NCI-H2107 treated with DMSO at 0.1 percent for 48 hours (cell line): ENCODE data around the gene NUBP2.

Experiments
- DNase-seq: peaks from one replicate; lab custom pipeline; 2025; ENCODE audit not compliant: unreplicated experiment; lab: John Stamatoyannopoulos, UW

Gene NUBP2

DNA sequence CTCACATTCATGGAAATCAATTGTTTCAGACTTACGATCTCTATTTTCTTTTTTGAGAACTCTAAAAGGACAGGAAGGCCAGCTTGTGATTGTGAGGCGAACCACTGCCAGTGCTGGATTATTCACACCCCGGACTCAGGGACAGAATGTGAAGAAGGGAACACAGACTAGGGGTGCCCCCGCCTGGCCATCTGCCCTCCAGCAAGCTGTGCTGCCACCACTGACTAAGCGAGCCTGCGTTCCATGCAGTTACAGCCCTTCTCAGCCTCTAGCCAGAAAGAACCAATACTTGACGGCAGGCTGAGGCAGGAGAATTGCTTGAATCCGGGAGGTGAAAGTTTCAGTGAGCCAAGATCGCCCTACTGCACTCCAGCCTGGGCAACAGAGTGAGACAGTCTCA, 41.1 kb downstream of the NUBP2 start:
- DNase-seq, result no peak

DNA sequence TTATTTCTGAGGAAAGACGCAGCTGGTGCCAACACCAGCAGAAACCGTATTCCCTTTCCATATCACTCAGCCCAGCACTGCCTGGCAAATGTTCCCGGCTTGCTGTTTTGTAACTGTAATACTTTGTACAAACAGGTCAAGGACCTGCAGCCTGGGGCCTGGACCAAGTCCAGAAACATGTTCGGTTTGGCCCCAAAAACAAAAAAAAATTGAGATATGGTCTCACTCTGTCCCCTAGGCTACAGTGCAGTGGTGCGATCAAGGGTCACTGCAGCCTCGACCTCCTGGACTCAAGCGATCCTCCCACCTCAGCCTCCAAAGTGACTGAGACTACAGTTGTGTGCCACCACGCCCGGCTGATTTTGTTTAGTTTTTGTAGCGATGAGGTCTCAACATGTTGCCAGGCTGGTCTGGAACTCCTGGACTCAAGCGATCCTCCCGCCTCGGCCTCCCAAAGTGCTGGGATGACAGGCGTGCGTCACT, 42.7 kb downstream of the NUBP2 start:
- no peak for DNase-seq

DNA sequence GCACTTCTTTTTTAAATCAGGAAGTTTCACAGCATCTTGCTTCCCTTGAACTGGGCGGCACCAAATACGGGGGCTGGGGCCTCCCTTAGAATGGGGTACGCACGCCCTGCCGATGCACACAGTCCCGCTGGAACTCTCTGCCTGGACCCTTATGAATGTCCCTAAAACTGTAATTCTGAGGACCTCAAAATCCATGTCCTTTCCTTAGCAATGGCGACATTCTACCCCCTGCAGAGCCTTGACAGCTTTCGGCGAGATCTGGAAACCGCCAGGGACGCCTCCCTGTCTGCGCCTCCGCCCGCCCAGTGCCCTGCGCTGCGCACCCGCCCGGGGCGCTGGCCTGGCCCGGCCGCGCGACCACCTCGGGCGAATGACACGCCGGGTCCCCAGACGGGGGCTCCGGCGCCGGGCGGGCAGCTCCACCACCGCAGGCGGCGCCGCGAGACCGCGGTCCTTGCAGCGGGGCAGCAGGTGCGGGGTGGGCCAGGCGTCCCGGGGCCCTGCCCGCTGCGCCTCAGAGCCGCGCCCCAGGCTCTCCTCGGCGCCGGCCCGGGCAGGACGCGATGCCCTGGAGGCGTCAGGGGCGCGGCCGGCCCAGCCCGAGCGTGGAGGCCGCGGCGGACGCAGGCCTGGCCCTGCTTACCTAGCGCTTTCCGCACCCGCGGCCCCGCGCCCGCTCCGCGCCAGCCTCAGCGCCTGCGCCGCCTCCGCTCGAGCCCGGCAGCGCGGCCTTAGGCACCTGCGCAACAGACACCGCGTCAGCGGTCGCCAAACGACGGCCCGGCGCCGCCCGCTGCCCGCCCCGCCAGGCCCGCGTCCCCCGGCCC, 43.3 kb downstream of the NUBP2 start:
- no peak for DNase-seq

DNA sequence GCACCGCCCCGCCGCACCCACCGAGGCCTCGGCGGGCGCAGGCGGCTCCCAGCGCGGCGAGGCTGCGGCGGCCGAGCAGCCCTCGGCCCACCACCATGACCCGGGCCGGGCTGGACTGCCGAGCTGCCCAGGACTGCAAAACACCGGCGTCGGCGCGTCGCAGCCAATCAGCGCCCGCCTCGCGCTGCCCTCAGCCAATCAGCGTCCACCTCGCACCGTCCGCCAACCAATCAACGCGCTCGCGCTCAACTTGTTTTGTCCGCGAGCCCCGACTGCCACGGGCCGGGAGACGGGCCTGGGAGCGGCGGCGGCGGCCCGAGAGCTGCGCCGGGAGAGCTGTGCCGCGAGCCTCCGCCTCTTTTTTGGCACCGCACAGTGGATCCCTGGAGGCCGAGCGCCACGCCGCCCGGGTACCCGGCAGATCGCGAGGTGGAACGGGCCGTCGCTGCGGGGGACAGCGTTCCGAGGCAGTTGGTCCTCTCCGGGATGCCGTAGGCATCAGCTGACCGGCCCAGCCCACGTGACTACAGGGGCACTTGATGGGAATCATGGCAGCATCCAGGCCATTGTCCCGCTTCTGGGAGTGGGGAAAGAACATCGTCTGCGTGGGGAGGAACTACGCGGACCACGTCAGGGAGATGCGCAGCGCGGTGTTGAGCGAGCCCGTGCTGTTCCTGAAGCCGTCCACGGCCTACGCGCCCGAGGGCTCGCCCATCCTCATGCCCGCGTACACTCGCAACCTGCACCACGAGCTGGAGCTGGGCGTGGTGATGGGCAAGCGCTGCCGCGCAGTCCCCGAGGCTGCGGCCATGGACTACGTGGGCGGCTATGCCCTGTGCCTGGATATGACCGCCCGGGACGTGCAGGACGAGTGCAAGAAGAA, 44.2 kb downstream of the NUBP2 start, which contains the start of the genes FAHD1 and HAGH:
Gene FAHD1, plus strand, starts transcription at position 516 of the 883 bp plus-strand sequence. Its CDS starts 33 bp downstream, at position 549.
Gene HAGH, minus strand, starts transcription at position 135 of the 883 bp plus-strand sequence. Its CDS starts 38 bp downstream, at position 97.
- peak; percentile 85 for DNase-seq

DNA sequence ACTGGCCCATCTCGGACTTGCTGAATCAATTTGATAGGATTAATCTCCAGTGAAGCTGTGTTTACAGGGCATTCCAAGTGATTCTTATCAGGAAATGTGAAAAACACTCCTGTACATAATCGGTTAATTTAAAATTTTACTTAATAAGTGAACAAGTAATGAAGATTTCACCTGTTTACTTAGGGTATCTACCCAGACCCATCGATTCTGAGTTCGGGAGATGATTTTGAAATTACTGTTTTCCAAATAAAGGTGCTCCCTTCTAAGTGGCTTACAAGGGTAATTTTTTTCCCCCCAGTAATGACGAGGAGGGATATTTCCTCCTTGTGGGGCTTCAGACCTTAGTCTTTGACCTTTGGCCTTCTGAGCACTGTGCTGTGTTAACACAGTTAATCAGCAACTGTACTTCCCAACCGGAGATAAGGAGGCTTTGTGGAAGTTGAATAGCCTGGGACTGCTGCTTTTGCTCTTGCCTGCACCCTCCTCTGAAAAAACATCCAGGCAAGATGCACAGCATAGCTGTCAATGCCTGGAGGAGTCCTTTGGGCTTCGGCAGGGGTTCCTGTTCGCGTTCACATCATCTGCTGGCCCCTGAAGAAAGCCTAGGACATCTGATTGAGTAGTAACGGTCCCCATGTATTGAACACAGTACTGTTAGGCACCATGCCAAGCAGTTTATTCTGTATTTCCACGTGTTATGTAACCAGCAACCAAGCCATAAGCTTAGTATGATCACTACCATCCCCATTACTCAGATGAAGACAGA, 46.1 kb downstream of the NUBP2 start:
- DNase-seq, result no peak

DNA sequence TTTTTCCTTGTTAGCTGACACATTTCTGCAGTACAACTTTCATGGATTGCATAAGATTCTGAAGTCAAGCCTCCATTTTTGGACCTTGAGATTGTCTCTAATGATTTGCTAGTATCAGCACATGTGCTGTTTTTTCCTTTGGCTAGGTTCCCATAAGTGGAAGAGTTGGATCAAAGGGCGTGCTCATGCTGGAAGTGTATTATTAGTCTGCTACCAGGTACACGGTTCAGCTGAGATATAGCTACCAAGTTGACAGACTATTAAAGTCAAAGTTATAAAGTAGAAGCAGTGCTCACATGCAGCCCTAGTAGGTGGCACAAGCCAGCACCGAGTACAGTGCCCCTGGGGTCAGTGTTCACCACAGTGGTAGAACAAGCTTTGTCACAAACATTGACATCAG, 47.5 kb downstream of the NUBP2 start:
- no peak for DNase-seq

DNA sequence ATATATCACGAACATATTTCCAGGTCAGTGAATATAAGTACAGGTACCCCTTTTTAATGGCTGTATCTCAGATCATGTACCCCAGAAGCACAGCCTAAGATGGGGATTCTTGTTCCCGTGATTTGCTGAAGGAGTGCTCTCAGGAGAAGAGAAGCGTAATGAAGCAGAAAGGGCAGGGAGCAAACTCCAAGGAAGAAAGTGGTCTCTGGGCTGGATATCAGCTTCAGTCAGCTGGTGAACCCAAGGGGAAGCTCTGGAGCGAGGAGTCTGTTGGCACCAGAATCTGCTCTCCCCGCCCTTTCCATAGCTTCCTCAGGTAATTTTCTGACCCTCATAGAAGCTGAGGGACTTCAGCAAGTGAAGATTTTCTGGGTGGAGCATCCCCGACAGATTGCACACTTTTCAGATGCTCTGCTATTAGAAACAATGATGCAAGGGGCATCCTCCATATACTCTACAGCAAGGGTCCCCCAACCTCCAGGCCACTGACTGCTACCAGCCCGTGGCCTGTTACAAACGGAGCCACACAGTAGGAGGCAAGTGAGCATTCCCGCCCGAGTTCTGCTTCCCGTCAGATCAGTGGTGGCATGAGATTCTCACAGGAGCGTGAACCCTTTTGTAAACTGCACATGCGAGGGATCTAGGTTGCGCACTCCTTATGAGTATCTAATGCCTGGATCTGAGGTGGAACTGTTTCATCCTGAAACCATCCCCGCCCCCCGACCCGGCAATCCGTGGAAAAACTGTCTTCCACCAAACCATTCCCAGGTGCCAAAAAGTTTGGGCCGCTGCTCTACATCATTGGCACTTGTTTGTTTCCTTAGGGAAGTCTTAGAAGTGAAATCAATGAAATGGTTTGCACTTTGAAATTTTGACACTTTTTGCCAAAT, 48.7 kb downstream of the NUBP2 start:
- no peak for DNase-seq

DNA sequence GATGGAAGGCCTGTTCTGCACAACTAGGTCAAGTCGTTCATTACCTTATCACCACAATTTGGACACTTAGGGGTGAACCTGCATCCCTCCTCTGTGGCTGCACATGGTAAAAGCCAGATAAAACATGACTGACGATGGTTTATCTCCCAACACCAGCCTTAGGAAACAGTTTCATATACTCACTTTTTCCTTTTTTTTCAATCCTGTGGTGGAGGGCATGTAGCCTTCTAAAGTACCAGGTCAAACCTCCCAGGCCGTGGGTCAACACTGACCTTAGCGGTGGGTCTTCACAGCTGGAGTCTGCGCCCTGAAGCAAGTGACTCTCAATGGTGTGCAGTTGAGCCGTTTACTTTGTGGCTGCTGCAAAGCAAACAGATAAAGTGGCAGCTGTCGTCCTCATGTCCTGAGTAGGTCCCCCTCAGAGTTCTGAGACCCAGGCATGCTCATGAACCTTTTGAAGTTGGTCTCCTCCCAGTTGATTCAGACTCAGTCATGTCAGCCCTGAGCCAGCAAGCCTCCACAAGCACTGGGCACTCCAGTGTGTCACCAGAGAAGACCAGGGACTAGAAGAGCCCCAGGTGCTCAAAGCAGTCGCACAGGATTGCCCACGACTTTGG, 50.2 kb downstream of the NUBP2 start:
- DNase-seq, result no peak

DNA sequence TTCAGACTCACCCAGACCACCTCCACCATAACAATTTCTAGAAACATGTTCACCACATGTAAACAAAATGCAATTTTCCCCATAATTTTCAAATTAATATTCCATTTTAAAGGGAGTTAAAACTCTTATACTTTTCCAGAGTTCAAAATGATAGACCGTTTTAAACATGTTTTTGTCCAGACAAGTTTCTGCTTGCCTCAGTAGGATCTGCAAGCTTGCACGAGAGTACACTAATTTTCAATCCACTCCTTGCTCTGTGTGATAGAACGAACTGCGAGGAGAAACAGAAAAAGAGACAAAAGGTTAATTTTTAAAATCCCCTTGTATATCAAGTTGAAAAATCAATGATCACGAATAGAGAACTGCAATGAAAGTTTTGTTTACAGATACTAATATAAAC, 51.3 kb downstream of the NUBP2 start:
- no peak for DNase-seq
